Hepatocyte (in vitro differentiated cells): Measurements from ENCODE around the gene FSTL1.

ENCODE experiments used
- CTCF ChIP-seq: fragments of 200-600 bp; sonication (generic); IDR thresholded peaks from 2 replicates; pipeline ENCODE4 v1.5.1; 2016; ENCODE audit warnings: antibody characterized with exemption, mild to moderate bottlenecking; ENCODE audit not compliant: poor library complexity
- EZH2 ChIP-seq: fragments of 200-600 bp; sonication (generic); IDR thresholded peaks from 2 replicates; pipeline ENCODE4 v1.6.1; 2016; ENCODE audit warnings: antibody characterized with exemption, mild to moderate bottlenecking, borderline replicate concordance
- EZH2phosphoT487 ChIP-seq: fragments of 200-600 bp; sonication (generic); IDR thresholded peaks from one replicate; pipeline ENCODE4 v1.6.1; 2018; ENCODE audit warnings: antibody characterized with exemption, mild to moderate bottlenecking, low read depth, moderate library complexity; ENCODE audit not compliant: unreplicated experiment, severe bottlenecking

DNA sequence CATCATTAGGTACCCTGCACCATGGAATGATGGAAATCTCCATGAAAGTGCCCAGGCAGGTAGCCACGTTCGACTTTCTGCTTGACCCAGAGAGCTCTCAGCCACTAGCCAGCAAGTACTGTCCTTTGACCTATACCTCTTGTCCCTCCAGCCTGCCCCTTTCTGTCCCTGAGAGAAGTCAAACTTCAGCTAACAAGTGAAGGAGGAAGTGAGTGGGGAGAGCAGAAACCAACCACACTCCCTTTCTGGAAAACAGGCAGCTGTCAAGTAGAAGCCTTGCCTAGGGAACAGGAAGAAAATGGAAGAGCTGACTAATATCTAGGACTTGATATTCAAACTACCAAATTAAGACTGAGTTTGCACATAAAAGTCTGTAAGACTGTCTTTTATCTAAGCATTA lies 30.3 kb upstream of the FSTL1 start:
- no peak for TF ChIP-seq EZH2
- no peak for TF ChIP-seq CTCF
- TF ChIP-seq EZH2phosphoT487, result no peak
